ENCODE data around the gene NT5C2. TPM values are rescaled to one million over a fixed set of nuclear protein-coding genes. Genes with fewer than 3 reads are reported as not detected.

The NT5C2 gene
- total RNA-seq, 1 experiment from 2014 or later, result 74.6 TPM

DNA sequence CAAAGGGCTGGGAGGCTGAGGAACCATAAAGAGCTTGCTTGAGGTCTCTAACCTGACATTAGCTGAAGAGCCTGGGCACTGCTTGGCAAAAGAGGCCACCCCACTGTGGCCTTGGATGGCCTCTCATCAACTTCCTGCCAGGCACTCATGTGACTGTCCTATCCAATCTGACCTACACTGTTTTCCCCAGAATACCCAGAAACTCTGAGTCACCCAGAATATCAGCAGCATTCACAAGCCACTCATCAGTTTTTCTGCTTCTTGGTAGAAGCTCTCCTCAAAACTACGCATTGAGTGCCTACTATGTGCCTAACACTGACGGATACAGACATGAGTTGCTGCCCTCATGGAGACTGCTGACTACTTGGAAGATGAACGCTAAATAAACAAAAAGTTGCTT, 4.1 kb upstream of the NT5C2 start:
- DNase-seq (peak; percentile 37), ATAC-seq (no peak)
- no peak overlapping the region for H3K9ac ChIP-seq (ENCODE audit: low read length)
- H2AFZ ChIP-seq (ENCODE audit: low read length), result 0 out of 2 replicates have a peak overlapping the region, but pooled peaks have one; percentile 9
- no peak overlapping the region for H3K27ac ChIP-seq (ENCODE audit: low read length)
- no peaks in the 10 kb centered on the region for H3K9me3 ChIP-seq (ENCODE audit: low read length)
- H3K9me2 ChIP-seq (replicated peaks; ENCODE audit: low read length), result no peaks in the 10 kb centered on the region
- peaks cover 12% of the 10 kb centered on the region for H3K79me2 ChIP-seq (ENCODE audit: low read length)
- POLR2A ChIA-PET (ENCODE audit: unreplicated experiment), result no interaction called here
- H3K4me1 ChIP-seq (ENCODE audit: insufficient read depth, low read length), result peaks cover 23% of the 10 kb centered on the region
- BruUV-seq (replicated peaks), result no TSS peak
- CTCF ChIA-PET, result no interaction called here
- intact Hi-C loops (cut with micrococcal nuclease), result no loop called here
- H3K27me3 ChIP-seq (ENCODE audit: low read length), result no peaks in the 10 kb centered on the region
- peaks cover 3% of the 10 kb centered on the region for H3F3A ChIP-seq (ENCODE audit: low read length, unreplicated experiment)
- no peaks in the 10 kb centered on the region for H3K36me3 ChIP-seq (ENCODE audit: low read depth, low read length)
- peaks cover 3% of the 10 kb centered on the region for H4K20me1 ChIP-seq (ENCODE audit: low read length)
- no peak for TF ChIP-seq EZH2 (IDR thresholded peaks at IDR 0.05; ENCODE audit: low read length, unreplicated experiment)
- TF ChIP-seq, protein P1, sequence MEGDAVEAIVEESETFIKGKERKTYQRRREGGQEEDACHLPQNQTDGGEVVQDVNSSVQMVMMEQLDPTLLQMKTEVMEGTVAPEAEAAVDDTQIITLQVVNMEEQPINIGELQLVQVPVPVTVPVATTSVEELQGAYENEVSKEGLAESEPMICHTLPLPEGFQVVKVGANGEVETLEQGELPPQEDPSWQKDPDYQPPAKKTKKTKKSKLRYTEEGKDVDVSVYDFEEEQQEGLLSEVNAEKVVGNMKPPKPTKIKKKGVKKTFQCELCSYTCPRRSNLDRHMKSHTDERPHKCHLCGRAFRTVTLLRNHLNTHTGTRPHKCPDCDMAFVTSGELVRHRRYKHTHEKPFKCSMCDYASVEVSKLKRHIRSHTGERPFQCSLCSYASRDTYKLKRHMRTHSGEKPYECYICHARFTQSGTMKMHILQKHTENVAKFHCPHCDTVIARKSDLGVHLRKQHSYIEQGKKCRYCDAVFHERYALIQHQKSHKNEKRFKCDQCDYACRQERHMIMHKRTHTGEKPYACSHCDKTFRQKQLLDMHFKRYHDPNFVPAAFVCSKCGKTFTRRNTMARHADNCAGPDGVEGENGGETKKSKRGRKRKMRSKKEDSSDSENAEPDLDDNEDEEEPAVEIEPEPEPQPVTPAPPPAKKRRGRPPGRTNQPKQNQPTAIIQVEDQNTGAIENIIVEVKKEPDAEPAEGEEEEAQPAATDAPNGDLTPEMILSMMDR (conservative IDR thresholded peaks at IDR 0.05; ENCODE audit: low read depth, low read length), result no peak
- no peak for TF ChIP-seq EZH2phosphoT487 (IDR thresholded peaks at IDR 0.05; ENCODE audit: borderline replicate concordance, low read length)
- H3K4me2 ChIP-seq (ENCODE audit: low read length), result no peak overlapping the region
- H3K4me3 ChIP-seq (ENCODE audit: low read length), result no peak overlapping the region

DNA sequence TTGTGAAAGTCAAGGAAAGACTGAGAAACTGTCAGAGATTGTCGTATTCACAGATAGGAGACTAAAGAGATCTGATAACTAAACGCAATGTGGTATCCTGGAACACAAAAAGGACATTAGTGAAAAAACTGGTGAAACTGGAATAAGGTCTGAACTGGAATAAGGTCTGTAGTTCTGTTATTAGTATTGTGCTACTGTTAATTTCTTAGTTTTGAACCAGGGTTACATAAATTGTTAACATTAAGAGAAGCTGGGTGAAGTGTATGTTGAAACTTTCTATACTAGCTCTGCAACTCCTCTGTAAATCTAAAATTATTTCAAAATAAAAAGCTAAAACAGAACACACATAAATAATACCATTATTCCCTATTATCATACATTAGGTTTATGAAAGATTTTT, 3.4 kb upstream of the NT5C2 start:
- no peak overlapping the region for H3K4me3 ChIP-seq (ENCODE audit: low read length)
- H3K4me2 ChIP-seq (ENCODE audit: low read length), result no peak overlapping the region
- H3K9me2 ChIP-seq (replicated peaks; ENCODE audit: low read length), result no peaks in the 10 kb centered on the region
- POLR2A ChIA-PET (ENCODE audit: unreplicated experiment), result no interaction called here
- no peaks in the 10 kb centered on the region for H3K36me3 ChIP-seq (ENCODE audit: low read depth, low read length)
- DNase-seq (no peak), ATAC-seq (no peak)
- peaks cover 10% of the 10 kb centered on the region for H4K20me1 ChIP-seq (ENCODE audit: low read length)
- H3F3A ChIP-seq (ENCODE audit: low read length, unreplicated experiment), result peaks cover 3% of the 10 kb centered on the region
- intact Hi-C loops (cut with micrococcal nuclease), result no loop called here
- H3K9ac ChIP-seq (ENCODE audit: low read length), result no peak overlapping the region
- no peak overlapping the region for H3K27ac ChIP-seq (ENCODE audit: low read length)
- CTCF ChIA-PET, result no interaction called here
- H3K79me2 ChIP-seq (ENCODE audit: low read length), result peaks cover 19% of the 10 kb centered on the region
- H3K27me3 ChIP-seq (ENCODE audit: low read length), result no peaks in the 10 kb centered on the region
- no TSS peak for BruUV-seq (replicated peaks)
- peaks cover 23% of the 10 kb centered on the region for H3K4me1 ChIP-seq (ENCODE audit: insufficient read depth, low read length)
- no peak overlapping the region for H2AFZ ChIP-seq (ENCODE audit: low read length)
- TF ChIP-seq, protein P1 (conservative IDR thresholded peaks at IDR 0.05; ENCODE audit: low read depth, low read length), result no peak
- no peak for TF ChIP-seq EZH2phosphoT487 (IDR thresholded peaks at IDR 0.05; ENCODE audit: borderline replicate concordance, low read length)
- TF ChIP-seq EZH2 (IDR thresholded peaks at IDR 0.05; ENCODE audit: low read length, unreplicated experiment), result no peak
- no peaks in the 10 kb centered on the region for H3K9me3 ChIP-seq (ENCODE audit: low read length)

DNA sequence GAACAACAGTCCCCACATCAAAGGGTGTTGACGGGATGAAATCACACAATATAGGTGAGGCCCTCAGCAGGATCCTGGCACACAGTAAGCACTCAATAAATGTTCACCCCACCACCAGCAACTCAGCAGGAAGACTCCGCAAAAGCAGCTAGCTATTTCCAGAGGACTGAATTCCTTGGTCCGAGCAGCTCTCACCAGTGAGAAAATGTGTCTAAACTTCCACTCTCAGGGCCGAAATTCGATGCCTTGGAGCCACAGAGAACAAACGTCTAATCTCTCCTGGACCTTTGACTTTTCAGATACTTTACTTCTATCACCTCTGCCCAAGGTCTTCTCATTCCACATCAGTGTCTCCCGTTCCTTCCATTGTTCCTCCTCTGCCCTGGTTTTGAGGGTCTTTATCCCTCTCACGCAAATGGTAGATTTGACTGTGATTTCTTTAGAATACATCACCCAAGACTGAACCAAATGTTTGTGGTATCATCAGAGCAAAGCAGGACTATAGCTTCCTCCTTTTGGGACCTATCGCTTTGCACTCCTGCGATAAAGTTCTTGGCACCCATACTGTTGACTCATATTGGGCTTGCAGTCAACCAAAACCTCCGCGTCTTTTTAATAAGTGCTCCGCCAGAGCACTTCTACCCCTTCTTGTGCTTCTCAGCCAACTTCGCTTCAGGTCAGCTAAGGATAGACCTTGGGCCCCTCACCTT, 903 bp upstream of the NT5C2 start:
- peak overlapping the region; percentile 54 for H3K27ac ChIP-seq (ENCODE audit: low read length)
- intact Hi-C loops (cut with micrococcal nuclease), result no loop called here
- TSS peak; percentile 50 for BruUV-seq (replicated peaks)

More for the DNA sequence above, 903 bp upstream of the NT5C2 start:
- POLR2A ChIA-PET (ENCODE audit: unreplicated experiment), result interaction anchor here (0.5 to 2.7 kb wide), 4 partner anchors 35 to 1750 kb away, joined by 3 to 38 read pairs (median 6); no protein-coding TSS in a partner anchor
- TF ChIP-seq EZH2 (IDR thresholded peaks at IDR 0.05; ENCODE audit: low read length, unreplicated experiment) (no peak), EZH2phosphoT487 (IDR thresholded peaks at IDR 0.05; ENCODE audit: borderline replicate concordance, low read length) (no peak)
- TF ChIP-seq, protein P1 (conservative IDR thresholded peaks at IDR 0.05; ENCODE audit: low read depth, low read length), result no peak
- no peaks in the 10 kb centered on the region for H3K9me3 ChIP-seq (ENCODE audit: low read length)
- CTCF ChIA-PET, result no interaction called here
- H2AFZ ChIP-seq (ENCODE audit: low read length), result peak overlapping the region; percentile 66
- H3K4me3 ChIP-seq (ENCODE audit: low read length), result peak overlapping the region; percentile 99; the same call in 1 of the 2 replicates
- peak; percentile 81 for DNase-seq
- ATAC-seq, result peak; percentile 23
- peaks cover 44% of the 10 kb centered on the region for H3K79me2 ChIP-seq (ENCODE audit: low read length)
- peaks cover 3% of the 10 kb centered on the region for H3F3A ChIP-seq (ENCODE audit: low read length, unreplicated experiment)
- no peaks in the 10 kb centered on the region for H3K36me3 ChIP-seq (ENCODE audit: low read depth, low read length)
- H3K9me2 ChIP-seq (replicated peaks; ENCODE audit: low read length), result no peaks in the 10 kb centered on the region
- H3K9ac ChIP-seq (ENCODE audit: low read length), result 0 out of 2 replicates have a peak overlapping the region, but pooled peaks have one; percentile 95
- peaks cover 24% of the 10 kb centered on the region for H4K20me1 ChIP-seq (ENCODE audit: low read length)
- no peaks in the 10 kb centered on the region for H3K27me3 ChIP-seq (ENCODE audit: low read length)
- H3K4me2 ChIP-seq (ENCODE audit: low read length), result peak overlapping the region; percentile 88
- peaks cover 38% of the 10 kb centered on the region for H3K4me1 ChIP-seq (ENCODE audit: insufficient read depth, low read length)

All from PC-3 (cell line).